Measurements from ENCODE around the gene DNAI7. TPM values are rescaled to one million over a fixed set of nuclear protein-coding genes. Genes with fewer than 3 reads are reported as not detected.

The DNAI7 gene
- total and polyA plus RNA-seq, 2 of the 8 experiments (the other 6 are each of a cell fraction or from before 2014, with no cell fraction given) = 0.12 to 0.28 TPM

GRCh38 chr12:25182765-25183164 is 12.2 kb downstream of the DNAI7 start:
- Histone ChIP-seq H3K23me2 (ENCODE audit: low read depth, low read length) (no peaks in the 10 kb centered on the region), H3K9ac (replicated peaks in 1 of 4; ENCODE audit: extremely low read depth in 1 of 4, low read depth in 3 of 4, low read length in 3 of 4) (no peak overlapping the region), H4K8ac (ENCODE audit: extremely low read depth, insufficient read depth, low read length) (no peak overlapping the region), H3K36me3 (ENCODE audit: control insufficient read depth in 2 of 4, insufficient read depth in 4 of 4, low read length in 3 of 4) (no peaks in the 10 kb centered on the region), H2AK5ac (ENCODE audit: low read depth, low read length) (no peak overlapping the region), H2BK5ac (ENCODE audit: low read depth, low read length) (no peak overlapping the region), H2AFZ (ENCODE audit: low read length) (peak overlapping the region; percentile 37; the same call in 1 of the 2 replicates), H3K56ac (replicated peaks; ENCODE audit: insufficient read length, low read depth, low read length) (no peak overlapping the region), H3K4me2 (ENCODE audit: insufficient read depth in 1 of 2, low read depth in 2 of 2, low read length in 2 of 2) (no peak overlapping the region), H2BK15ac (ENCODE audit: low read length) (no peak overlapping the region), H3K4ac (replicated peaks; ENCODE audit: insufficient read length, low read depth, low read length) (no peak overlapping the region), H3K9me3 (ENCODE audit: insufficient read depth in 2 of 2, low read depth in 1 of 2, low read length in 1 of 2) (no peaks in the 10 kb centered on the region), H3K79me1 (ENCODE audit: low read depth, low read length) (no peaks in the 10 kb centered on the region), H2BK120ac (replicated peaks; ENCODE audit: low read depth, low read length) (no peak overlapping the region), H4K91ac (replicated peaks; ENCODE audit: insufficient read length, low read length) (no peak overlapping the region), H4K20me1 (replicated peaks in 1 of 2; ENCODE audit: control insufficient read depth in 1 of 2, insufficient read depth in 2 of 2, low read length in 2 of 2) (no peaks in the 10 kb centered on the region), H2BK12ac (ENCODE audit: low read depth, low read length) (no peak overlapping the region), H2BK20ac (ENCODE audit: low read length) (no peak overlapping the region), H3K4me3 (ENCODE audit: extremely low read depth in 1 of 4, insufficient read depth in 2 of 4, low read depth in 3 of 4, low read length in 4 of 4) (no peak overlapping the region), H3K23ac (ENCODE audit: insufficient read length) (no peak overlapping the region), H3K4me1 (replicated peaks in 1 of 4; ENCODE audit: control insufficient read depth in 3 of 4, insufficient read depth in 4 of 4, low read length in 3 of 4) (no peaks in the 10 kb centered on the region), H3K14ac (ENCODE audit: insufficient read length) (no peak overlapping the region), H4K5ac (ENCODE audit: insufficient read length, low read depth, low read length) (no peak overlapping the region), H3K27me3 (replicated peaks in 1 of 4; ENCODE audit: control insufficient read depth in 3 of 4, extremely low read depth in 1 of 4, insufficient read depth in 3 of 4, low read length in 3 of 4) (no peaks in the 10 kb centered on the region), H3K27ac (ENCODE audit: low read depth, low read length) (no peak overlapping the region), H3K18ac (ENCODE audit: extremely low read depth, low read length) (no peak overlapping the region), H3K79me2 (ENCODE audit: control insufficient read depth in 1 of 2, insufficient read depth in 2 of 2, low read length in 2 of 2) (no peaks in the 10 kb centered on the region)
- DNase-seq (ENCODE audit: low read depth in 1 of 2, low spot score in 2 of 2) (no peak), FAIRE-seq (no peak)
- POLR2A ChIA-PET (ENCODE audit: partially characterized antibody) = no interaction called here
- CTCF ChIA-PET (ENCODE audit: partially characterized antibody) = interaction anchor here (0.6 to 0.7 kb wide), 2 partner anchors 26 to 1149 kb away, joined by 3 to 4 read pairs; no protein-coding TSS in a partner anchor
- WGBS, 2 experiments (ENCODE audit: extremely low coverage in 1 of 2, insufficient coverage in 1 of 2, insufficient read length in 1 of 2, insufficient replicate concordance in 2 of 2, low coverage in 1 of 2, low lambda C conversion rate in 2 of 2, missing lambda C conversion rate in 1 of 2) = 80% methylated on average over 3 of the region's 3 CpGs; no CpG with 5 or more reads in 1 of the 2 experiments
- TF ChIP-seq BACH1 (IDR thresholded peaks at IDR 0.05; ENCODE audit: low read length) (no peak), SIN3A (conservative IDR thresholded peaks at IDR 0.05 in 1 of 2, IDR thresholded peaks at IDR 0.05 in 1 of 2; ENCODE audit: low read depth in 1 of 2, low read length in 2 of 2) (no peak), POLR2A (IDR thresholded peaks at IDR 0.05; ENCODE audit: control extremely low read depth in 1 of 2, low read depth in 2 of 2, low read length in 2 of 2) (no peak), TAF1 (IDR thresholded peaks at IDR 0.05; ENCODE audit: low read depth, low read length) (no peak)
